Psoas muscle (tissue), 8 donors: Measurements from ENCODE around the gene FANCI. TPM values are rescaled to one million over a fixed set of nuclear protein-coding genes. Genes with fewer than 3 reads are reported as not detected.
"Not testable (repeated sequence)": the region's sequence is repeated elsewhere in the genome, so short reads cannot be mapped to it uniquely, and the experiment has no call there.

Experiments
- ATAC-seq, 4 donors: fragments of 200-7000 bp; cut with Tn5 transposase; one replicate each; pipeline ENCODE4 v1.9.1; 2020; ENCODE audit warnings: moderate library complexity in 3 of 4, mild to moderate bottlenecking in 2 of 4
- DNase-seq, 2 donors: peaks; one replicate each; pipeline ENCODE4 v3.0.0-alpha.2; 2020
- H3K27ac ChIP-seq: fragments of 200-600 bp; one replicate; pipeline ENCODE4 v1.8.0; 2022
- H3K27me3 ChIP-seq, 3 donors: fragments of 200-600 bp in 1 of 3; one replicate each; pipeline versions ENCODE4 v1.6.1 to v1.8.0; 2013 to 2022; ENCODE audit warnings: low read length in 2 of 3, mild to moderate bottlenecking in 2 of 3, moderate library complexity in 1 of 3; ENCODE audit not compliant: insufficient read depth in 3 of 3
- H3K36me3 ChIP-seq, 2 donors: fragments of 200-600 bp in 1 of 2; one replicate each; pipeline versions ENCODE4 v1.6.1 to v1.8.0; 2013 to 2022; ENCODE audit warnings: low read depth in 1 of 2, mild to moderate bottlenecking in 1 of 2, moderate library complexity in 1 of 2; ENCODE audit not compliant: insufficient read depth in 1 of 2
- H3K4me1 ChIP-seq: fragments of 200-600 bp; one replicate; pipeline ENCODE4 v1.8.0; 2022
- H3K4me3 ChIP-seq: fragments of 200-600 bp; one replicate; pipeline ENCODE4 v1.8.0; 2022; ENCODE audit warnings: mild to moderate bottlenecking
- H3K9me3 ChIP-seq: fragments of 200-600 bp; one replicate; pipeline ENCODE4 v1.8.0; 2022
- CTCF ChIP-seq: fragments of 200-600 bp; IDR thresholded peaks from one replicate; pipeline ENCODE4 v1.8.0; 2022; ENCODE audit warnings: antibody characterized with exemption
- WGBS, 3 donors: extraction: QIAGEN DNeasy Blood & Tissue Kit; methylation state at CpG; one replicate each; pipeline versions ENCODE4 v1.1.6 to v1.1.7; 2013; 5-methylcytosine and 5-hydroxymethylcytosine counted together
- intact Hi-C, 2 donors: fragments of 100-400 bp; cut with DNase I; formaldehyde crosslinking; loops; one replicate each; pipeline versions ENCODE4 v1.11.0 to v1.14.2; 2022
- polyA plus RNA-seq, 3 donors: library from polyadenylated mRNA; stranded (reverse); fragments of 200-250 nt; gene quantifications; one replicate each; pipeline ENCODE4 v1.2.3, GENCODE V29; 2013
- total RNA-seq, 4 donors: library from RNA; stranded (reverse); fragmentation: NEBNext Ultra II Directional in 2 of 4; extraction: Animal tissue kit (Norgen Biotek cat#: 25700) in 2 of 4; gene quantifications; one replicate each; pipeline versions ENCODE4 v1.2.1 to v1.2.4, GENCODE V29; 2021 to 2023
- donor health status: healthy with polysubstance abuse.
- donor health status: DM: no; HTN: no; CAD: no; lungs with moderate emphysema.
- donor health status: Bipolar disorder and iron deficiency.
- donor health status: healthy.
- donor health status: DM: yes; HTN: yes; CAD: no.
- donor health status: DM: no; HTN: no; CAD: no.
- donor health status: DM: no; HTN: no; CAD: no.
- donor health status: DM: yes; HTN: yes; CAD: no.

The FANCI gene
- total and polyA plus RNA-seq, 7 donors = 0.48 to 2.3 (median 0.82) TPM

GRCh38 chr15:89226359-89227221 is 17.2 kb upstream of the FANCI start:
- Histone ChIP-seq H3K27me3 (no peaks in the 10 kb centered on the region), H3K9me3 (no peaks in the 10 kb centered on the region), H3K4me1 (no peaks in the 10 kb centered on the region), H3K27ac (no peak overlapping the region), H3K4me3 (no peak overlapping the region), H3K36me3 (no peaks in the 10 kb centered on the region)
- WGBS, 3 donors = 73 to 75% (median 74%) methylated on average over 14 of the region's 14 CpGs
- intact Hi-C loops = no loop called here
- no peak for DNase-seq
- no peak for TF ChIP-seq CTCF
- no peak for ATAC-seq

GRCh38 chr15:89227425-89227824 is 16.4 kb upstream of the FANCI start:
- H3K27ac ChIP-seq = no peak overlapping the region
- intact Hi-C loops = no loop called here
- DNase-seq = no peak
- no peaks in the 10 kb centered on the region for H3K27me3 ChIP-seq
- H3K4me3 ChIP-seq = no peak overlapping the region
- TF ChIP-seq CTCF = no peak
- 76 to 83% (median 81%) methylated on average over 7 of the region's 7 CpGs for WGBS, 3 donors
- H3K36me3 ChIP-seq = no peaks in the 10 kb centered on the region
- no peaks in the 10 kb centered on the region for H3K9me3 ChIP-seq
- ATAC-seq = no peak
- no peaks in the 10 kb centered on the region for H3K4me1 ChIP-seq

GRCh38 chr15:89230277-89230676 is 13.5 kb upstream of the FANCI start:
- WGBS, 3 donors = 27 to 35% (median 34%) methylated on average over 5 of the region's 5 CpGs
- Histone ChIP-seq H3K36me3 (no peaks in the 10 kb centered on the region), H3K4me3 (no peak overlapping the region), H3K9me3 (no peaks in the 10 kb centered on the region), H3K27ac (no peak overlapping the region), H3K27me3 (no peaks in the 10 kb centered on the region), H3K4me1 (no peaks in the 10 kb centered on the region)
- intact Hi-C loops = no loop called here
- DNase-seq (no peak), ATAC-seq (no peak)
- no peak for TF ChIP-seq CTCF

GRCh38 chr15:89231832-89232231 is 11.9 kb upstream of the FANCI start:
- Histone ChIP-seq H3K27ac (no peak overlapping the region), H3K4me1 (no peaks in the 10 kb centered on the region), H3K9me3 (no peaks in the 10 kb centered on the region), H3K4me3 (no peak overlapping the region), H3K27me3 (no peaks in the 10 kb centered on the region), H3K36me3 (no peaks in the 10 kb centered on the region)
- TF ChIP-seq CTCF = no peak
- no peak for ATAC-seq
- DNase-seq = no peak
- intact Hi-C loops = no loop called here

- H3K36me3 ChIP-seq, ATAC-seq, H3K27ac ChIP-seq, H3K4me1 ChIP-seq, H3K4me3 ChIP-seq, intact Hi-C loops, H3K9me3 ChIP-seq, H3K27me3 ChIP-seq, DNase-seq: not testable (repeated sequence)
- 89 to 91% (median 90%) methylated on average over 12 of the region's 12 CpGs for WGBS, 3 donors
Measured at GRCh38 chr15:89239883-89240810, 3.6 kb upstream of the FANCI start.
